Activated T-cell treated with anti-CD3 and anti-CD28 coated beads for 48 hours (primary cell): Measurements from ENCODE around the gene LRMDA.

Experiments used
- DNase-seq: peaks from one replicate; pipeline ENCODE4 v3.0.0-alpha.2; 2020; ENCODE audit warnings: low read depth

Gene LRMDA

GRCh38 chr10:75402486-75403143 lies 28.8 kb upstream of the LRMDA start:
- no peak for DNase-seq

GRCh38 chr10:75403144-75403938 lies 28.1 kb upstream of the LRMDA start:
- DNase-seq: no peak

GRCh38 chr10:75403939-75404814 lies 27.2 kb upstream of the LRMDA start:
- DNase-seq: no peak

GRCh38 chr10:75404815-75405597 lies 26.4 kb upstream of the LRMDA start:
- DNase-seq: no peak

- DNase-seq: no peak
Measured at GRCh38 chr10:75405598-75406461, 25.6 kb upstream of the LRMDA start.

DNA sequence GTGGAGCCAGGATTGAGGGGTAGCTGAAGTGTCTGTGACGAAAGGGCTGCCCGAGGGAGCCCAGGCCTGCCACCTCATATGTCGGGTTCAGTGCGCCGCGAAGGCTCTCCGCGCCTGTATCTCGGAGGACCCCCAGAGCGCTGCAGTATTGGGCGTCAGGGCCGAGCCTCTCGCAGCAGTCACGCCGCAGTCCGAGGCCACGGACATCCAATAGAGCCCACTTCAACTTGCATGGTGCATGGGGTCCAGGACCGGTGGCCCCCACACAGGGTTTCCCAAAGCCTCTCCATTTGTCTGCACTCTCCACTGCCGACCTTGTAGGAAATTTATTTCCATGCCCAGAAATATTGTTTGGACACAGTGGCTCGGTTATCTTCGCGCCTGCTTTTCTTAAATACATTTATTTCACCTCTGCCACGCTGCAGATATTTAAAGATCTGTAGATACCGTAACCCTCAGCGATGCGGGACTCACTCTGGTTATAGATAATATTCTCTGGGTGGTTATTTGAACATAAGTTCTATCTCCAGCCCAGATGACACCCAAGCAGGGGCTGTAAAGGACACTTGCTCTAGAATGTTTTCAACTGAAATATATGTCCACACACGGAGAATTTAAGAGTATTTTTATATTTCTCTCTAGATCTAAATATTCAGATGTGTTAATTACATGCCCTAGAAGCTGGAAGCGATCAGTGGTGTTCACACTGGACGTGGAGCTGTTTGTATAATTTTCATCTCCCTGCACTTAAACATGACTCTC lies 24.8 kb upstream of the LRMDA start:
- DNase-seq: no peak

GRCh38 chr10:75407224-75407712 lies 24.2 kb upstream of the LRMDA start:
- no peak for DNase-seq

- no peak for DNase-seq
Measured at GRCh38 chr10:75407713-75408508, 23.5 kb upstream of the LRMDA start.

- no peak for DNase-seq
Measured at GRCh38 chr10:75408509-75408875, 22.9 kb upstream of the LRMDA start.

GRCh38 chr10:75408911-75409885 lies 22.2 kb upstream of the LRMDA start:
- no peak for DNase-seq

GRCh38 chr10:75410132-75411005 lies 21.1 kb upstream of the LRMDA start:
- DNase-seq: no peak

DNA sequence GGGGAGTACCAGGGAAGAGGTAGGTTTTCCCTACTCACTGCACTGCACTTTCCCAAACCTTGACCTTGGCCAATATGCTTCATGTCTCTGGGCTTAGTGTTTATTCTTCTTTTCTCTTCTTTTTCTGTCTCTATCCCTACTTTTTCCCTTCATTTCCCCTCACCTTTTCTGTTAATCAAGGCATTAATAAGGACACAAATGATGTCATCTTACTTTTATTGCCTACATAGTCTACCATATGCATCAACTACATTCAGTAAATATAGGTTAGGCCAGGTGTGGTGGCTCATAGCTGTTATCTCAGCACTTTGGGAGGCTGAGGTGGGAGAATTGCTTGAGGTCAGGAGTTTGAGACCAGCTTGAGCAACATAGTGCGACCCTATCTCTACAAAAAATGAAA lies 16.9 kb upstream of the LRMDA start:
- no peak for DNase-seq

GRCh38 chr10:75417522-75417927 lies 13.9 kb upstream of the LRMDA start:
- no peak for DNase-seq

- DNase-seq: no peak
Measured at GRCh38 chr10:75418293-75418692, 13.1 kb upstream of the LRMDA start.

- no peak for DNase-seq
Measured at GRCh38 chr10:75418712-75419111, 12.7 kb upstream of the LRMDA start.

- DNase-seq: no peak
Measured at GRCh38 chr10:75422913-75423312, 8.5 kb upstream of the LRMDA start.

DNA sequence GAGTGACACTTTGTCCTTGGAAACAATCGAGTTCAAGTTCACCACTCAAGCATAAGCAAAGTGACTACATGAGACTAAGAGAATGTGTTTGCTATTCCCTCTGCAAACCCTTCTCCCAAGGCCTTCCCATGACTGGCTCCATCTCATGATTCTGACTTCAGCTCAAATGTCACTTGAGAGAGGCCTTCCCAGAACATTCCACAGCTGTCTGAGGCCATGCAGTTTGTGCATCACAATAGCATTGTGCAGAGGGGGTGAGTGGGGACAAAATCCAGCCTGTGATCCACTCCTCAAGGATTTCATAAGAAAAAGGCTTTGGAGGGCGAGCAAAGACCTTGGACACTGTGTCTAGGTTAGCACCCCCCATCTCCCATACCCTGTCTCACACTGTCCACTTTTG lies 6.9 kb upstream of the LRMDA start:
- DNase-seq: no peak
